HG03442 (cell line): ENCODE data around the gene NXNL1.
"Not testable (repeated sequence)": the region's sequence is repeated elsewhere in the genome, so short reads cannot be mapped to it uniquely, and the experiment has no call there.

Source experiments
- ATAC-seq: cut with Tn5 transposase; IDR thresholded peaks from one replicate; pipeline ENCODE4 v1.9.1; 2021; ENCODE audit warnings: mild to moderate bottlenecking, moderate library complexity; ENCODE audit not compliant: unreplicated experiment

The NXNL1 gene

DNA sequence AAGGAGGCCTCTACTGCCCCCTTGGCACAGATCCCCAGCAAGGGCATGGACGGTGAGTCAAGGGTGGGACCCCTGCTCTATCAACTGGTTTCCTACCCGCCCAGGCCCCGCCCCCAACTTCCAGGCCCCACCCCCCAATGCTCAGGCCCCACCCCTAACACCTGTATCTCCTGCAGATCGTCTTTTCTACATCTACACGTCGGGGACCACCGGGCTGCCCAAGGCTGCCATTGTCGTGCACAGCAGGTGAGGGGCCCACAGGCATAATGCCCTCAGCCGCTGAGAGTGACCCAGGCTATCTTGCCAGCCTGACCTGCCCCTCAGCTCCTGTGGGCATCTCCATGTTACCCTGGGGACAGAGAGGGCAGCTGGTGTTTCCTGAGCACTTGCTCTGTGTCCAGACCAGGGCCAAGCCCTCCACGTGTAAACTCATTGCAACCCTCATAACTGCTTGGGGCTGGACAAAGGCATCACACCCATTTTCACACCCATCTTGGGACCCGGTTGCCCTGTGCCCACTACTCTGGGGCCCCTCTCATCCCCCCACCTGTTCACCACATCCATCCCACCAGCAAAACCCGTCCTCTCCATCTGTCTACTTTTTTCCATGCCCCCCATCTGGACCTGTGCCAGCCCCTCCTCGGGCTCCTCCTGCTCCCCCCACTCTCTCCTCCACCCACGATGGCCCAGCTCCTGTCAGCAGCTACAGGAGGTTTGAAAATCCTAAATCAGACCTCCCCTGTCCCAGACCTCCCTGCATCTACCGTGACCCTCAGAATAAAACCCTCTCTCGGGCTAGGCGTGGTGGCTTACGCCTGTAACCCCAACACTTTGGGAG lies 26.8 kb upstream of the NXNL1 start:
- no peak for ATAC-seq

DNA sequence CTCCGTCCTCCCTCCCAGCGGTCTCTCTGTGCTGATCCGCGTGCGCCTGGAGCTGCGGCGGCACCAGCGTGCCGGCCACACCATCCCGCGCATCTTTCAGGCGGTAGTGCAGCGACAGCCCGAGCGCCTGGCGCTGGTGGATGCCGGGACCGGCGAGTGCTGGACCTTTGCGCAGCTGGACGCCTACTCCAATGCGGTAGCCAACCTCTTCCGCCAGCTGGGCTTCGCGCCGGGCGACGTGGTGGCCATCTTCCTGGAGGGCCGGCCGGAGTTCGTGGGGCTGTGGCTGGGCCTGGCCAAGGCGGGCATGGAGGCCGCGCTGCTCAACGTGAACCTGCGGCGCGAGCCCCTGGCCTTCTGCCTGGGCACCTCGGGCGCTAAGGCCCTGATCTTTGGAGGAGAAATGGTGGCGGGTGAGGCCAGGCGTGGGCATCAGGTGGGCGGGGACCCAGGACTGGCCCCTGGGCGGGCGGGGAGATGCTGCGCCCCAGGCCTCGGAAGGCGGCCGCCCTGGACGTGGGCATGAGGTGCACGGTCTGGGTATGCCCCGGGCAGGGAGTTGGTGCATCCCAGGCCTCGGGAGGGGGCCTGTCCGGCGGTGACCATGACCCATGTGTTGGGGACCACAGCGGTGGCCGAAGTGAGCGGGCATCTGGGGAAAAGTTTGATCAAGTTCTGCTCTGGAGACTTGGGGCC lies 26.0 kb upstream of the NXNL1 start:
- ATAC-seq = no peak

DNA sequence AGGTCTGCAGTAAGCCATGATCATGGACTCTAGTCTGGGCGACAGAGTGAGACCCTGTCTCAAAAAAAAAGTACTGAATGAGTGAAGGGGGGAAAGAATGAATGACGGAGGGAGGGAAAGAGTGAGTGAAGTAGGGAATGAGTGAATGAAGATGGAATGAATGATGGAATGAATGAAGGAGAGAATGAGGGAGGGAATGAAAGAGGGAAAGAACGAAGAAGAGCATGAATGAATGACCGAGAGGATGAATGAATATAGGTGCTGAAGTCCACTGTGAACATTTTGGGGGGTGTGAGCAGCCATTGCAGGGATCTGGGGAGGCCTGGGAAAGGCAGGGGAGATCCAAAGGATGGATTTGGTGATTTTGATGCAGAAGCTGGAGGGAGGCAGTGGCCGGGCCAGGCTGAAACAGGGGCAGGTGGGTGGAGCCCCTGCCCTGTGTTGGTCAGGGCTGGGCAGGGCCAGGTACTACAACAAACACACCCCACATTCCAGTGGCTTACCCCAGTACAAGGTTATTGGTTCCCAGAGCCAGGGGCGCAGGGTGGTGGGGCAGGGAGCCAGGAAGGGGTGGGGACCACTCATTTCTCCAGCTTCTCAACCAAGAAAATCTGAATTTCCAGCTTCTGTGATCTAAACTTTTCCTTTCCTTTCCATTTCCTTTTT lies 23.9 kb upstream of the NXNL1 start:
- no peak for ATAC-seq

DNA sequence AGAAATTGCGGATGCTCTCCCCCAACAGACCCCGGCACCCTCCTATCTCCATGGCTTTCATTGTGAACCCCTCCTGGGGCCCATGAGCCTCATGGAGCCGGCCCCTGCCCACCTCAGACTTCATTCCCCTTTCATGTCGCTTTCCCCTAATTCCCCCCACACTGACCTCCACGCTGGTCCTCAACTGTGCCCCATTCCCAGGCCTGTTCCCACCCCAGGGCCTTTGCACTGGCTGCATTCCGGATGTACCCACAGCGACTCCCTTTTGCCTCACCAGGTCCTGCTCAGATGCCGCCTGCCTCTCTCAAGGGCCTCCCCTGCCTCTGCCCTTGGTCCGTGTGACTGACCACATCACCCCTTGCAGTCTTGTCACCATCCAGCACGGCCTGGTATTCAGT lies 22.9 kb upstream of the NXNL1 start:
- ATAC-seq = no peak

DNA sequence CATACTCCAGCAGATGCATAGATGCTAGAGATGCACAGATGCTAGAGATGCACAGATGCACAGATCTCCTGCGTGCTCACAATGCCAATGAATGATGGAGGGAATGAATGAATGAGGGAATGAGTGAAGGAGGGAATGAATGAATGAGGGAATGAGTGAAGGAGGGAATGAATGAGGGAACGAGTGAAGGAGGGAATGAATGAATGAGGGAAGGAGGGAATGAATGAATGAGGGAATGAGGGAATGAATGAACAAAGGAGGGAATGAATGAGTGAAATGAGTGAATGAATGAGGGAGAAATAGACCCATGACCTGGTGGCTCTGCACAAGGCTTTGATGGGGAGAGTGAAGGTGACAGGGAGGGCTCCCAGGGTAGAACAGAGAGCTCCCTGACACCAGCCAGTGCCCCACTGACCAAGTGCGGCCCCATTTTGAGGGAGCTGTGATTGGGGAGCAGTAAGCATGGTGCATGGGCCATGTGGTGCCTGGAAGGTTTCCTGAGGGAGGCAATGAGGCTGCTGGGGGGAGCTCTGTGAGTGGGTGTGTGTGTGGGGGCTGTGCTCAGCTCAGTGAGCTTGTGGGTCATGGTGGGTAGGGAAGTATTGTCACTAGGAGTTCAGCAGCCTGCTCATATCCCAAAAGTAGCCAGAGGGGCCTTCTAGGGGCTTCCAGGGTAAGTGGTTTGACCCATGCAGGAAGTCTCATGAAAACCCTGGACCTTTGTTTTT lies 22.3 kb upstream of the NXNL1 start:
- no peak for ATAC-seq

DNA sequence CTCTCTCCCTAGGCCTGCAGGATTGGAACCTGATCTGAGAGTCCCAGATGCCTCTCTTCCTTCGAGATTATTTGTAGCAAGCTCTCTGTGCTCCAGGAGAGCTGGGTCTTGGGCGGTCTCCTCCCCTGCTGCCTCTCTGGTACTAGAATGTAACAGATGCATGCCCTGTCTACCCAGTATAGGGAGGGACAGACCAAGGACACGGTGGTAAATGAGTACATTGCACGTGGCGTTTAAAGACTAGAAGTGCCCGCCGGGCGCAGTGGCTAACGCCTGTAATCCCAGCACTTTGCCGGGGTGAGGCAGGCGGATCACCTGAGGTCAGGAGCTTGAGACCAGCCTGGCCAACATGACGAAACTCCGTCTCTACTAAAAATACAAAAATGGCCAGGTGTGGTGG lies 21.3 kb upstream of the NXNL1 start:
- ATAC-seq = no peak

DNA sequence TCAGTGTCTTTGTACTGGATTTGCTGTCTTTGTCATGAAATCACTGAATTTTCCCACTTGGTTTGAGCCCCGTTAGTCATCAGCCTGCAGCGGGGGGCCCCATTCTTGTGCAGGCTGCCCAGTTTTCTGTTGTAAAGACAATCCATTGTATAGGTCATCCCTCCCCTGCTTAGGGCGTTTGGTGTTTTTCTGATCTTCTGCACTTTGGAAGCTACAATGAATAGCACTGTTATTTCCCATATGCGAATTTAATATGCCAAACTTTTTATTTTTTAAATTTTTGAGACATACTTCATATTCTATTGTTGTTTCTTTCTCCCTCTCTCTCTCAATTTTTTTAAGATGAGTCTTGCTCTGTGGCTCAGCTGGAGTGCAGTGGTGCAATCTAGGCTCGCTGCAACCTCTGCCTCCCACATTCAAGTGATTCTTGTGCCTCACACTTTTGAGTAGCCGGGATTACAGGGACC lies 18.6 kb upstream of the NXNL1 start:
- no peak for ATAC-seq

DNA sequence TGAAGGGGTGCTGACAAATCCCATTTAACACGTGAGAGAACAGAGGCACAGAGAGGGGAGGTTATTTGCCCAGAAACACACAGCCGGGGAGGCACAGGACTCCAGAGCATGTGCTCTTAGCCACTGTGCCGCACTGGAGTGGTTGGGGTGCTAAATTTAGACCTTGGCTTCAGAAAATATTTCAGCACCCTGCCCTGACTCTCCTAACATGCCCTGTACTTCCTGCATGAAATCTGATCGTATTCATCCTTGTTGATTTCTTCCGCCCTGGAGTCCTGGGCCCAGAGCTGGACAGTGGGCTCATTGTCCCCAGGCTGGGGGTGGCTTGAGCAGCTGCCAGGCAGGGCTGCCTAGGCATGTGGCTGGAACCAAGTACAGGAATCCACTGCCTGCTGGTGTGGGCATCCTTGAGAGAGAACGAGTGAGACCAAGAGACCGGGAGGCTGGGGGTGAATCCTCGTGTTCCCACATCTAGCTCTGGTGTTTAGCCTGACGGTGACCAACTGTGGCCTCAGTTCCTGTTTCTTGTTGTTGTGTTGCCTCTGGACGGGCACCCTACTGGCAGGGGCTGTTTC lies 14.9 kb upstream of the NXNL1 start:
- no peak for ATAC-seq

DNA sequence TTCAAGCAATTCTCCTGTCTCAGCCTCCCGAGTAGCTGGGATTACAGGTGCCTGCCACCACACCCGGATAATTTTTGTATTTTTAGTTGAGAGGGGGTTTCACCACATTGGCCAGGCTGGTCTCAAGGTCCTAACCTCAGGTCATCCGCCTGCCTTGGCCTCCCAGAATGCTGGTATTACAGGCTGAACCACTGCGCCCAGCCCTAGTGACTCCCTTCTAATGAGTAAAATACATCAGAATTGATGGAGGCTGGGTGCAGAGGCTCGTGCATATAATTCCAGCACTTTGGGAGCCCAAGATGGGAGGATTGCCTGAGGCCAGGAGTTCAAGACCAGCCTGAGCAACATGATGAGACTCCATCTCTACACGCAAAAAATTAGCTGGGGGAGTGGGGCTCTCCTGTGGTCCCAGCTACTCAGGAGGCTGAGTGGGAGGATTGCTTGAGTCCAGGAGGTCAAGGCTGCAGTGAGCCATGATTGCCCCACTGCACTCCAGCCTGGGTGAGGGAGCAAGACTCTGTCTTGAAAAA lies 14.3 kb upstream of the NXNL1 start:
- ATAC-seq = not testable (repeated sequence)

DNA sequence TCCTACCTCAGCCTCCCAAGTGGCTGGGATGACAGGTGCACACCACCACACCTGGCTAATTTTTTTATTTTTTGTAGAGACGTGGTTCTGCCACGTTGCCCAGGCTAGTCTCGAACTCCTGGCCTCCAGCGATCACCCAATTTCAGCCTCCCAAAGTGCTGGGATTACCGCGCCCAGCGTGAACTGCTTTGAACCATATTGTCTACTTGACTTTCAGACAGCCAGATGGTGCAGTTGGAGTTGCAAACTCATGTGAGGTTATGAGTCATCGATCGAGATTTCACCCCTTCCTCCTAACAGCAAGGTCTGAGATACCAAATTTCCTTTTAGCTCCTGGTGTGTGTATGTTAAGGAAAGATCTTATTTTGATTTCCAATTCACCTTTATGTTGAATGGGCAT lies 12.3 kb upstream of the NXNL1 start:
- no peak for ATAC-seq

DNA sequence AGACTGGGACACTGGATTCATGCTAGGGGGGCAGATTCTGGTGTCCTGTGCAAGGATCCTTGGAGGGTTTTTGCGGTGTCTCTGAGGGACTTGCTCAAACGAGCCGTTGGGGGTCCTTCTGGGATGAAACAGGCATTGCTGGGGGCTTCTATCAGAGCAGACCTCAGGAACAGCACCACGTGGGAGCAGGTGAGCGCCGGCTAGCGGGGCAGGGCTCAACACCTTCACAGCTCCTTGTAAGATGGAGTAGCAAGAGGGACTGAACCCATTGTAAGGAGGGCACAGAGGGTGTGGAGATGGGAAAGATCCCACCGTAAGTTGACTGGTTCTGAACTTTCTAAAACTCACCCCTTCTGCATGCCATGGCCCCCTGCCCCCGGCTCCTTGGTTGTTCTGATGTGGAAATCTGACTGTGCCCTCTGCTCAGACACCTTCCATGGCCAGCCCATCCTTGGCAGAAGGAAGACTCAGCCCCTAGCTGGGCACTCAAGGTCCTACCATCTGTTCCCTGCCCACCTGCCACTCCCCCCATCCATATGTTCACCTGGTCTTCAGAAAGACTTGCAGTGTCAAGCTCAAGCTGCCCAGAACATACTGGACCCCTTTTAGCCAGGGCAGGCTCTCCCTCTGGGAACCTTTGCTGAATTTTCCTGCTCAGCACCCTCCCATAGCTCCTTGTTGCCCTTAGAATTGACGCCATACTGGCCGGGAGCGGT lies 10.8 kb upstream of the NXNL1 start:
- ATAC-seq = no peak

DNA sequence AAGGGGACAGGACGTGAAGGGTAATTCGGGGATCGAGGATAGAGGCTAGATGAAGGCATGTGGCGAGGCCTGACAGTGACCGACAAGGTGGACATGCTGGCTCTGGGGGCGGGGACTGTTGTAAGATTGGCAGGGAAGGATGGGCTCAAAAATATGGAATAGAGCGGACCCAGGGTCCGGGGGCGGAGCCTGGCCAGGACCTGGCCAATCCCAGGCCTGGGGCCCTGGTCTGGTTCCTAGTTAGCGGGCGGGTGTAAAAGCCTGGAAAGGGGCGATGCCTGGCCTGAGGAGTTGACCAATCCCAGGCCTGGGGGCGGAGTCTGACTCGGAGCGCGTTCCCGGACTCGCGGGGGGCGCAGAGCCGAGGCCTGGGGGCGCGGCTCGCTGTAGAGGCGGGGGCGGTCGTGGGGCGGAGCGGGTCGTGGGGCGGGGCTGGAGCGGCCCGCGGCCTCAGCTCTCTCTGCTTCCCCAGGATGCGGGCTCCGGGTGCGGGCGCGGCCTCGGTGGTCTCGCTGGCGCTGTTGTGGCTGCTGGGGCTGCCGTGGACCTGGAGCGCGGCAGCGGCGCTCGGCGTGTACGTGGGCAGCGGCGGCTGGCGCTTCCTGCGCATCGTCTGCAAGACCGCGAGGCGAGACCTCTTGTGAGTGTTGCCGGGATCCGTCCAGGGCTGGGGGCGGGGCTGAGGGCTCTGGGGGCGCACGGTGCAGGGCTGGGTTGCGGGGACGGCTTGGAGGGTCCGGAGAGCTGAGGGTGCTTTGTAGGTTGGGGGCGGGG lies 9.5 kb upstream of the NXNL1 start, which contains the start of gene SLC27A1:
Gene SLC27A1 (plus strand): TSS at position 457 of the 774 bp plus-strand sequence. CDS start 17 bp downstream, at position 474.
- ATAC-seq = peak; percentile 68

DNA sequence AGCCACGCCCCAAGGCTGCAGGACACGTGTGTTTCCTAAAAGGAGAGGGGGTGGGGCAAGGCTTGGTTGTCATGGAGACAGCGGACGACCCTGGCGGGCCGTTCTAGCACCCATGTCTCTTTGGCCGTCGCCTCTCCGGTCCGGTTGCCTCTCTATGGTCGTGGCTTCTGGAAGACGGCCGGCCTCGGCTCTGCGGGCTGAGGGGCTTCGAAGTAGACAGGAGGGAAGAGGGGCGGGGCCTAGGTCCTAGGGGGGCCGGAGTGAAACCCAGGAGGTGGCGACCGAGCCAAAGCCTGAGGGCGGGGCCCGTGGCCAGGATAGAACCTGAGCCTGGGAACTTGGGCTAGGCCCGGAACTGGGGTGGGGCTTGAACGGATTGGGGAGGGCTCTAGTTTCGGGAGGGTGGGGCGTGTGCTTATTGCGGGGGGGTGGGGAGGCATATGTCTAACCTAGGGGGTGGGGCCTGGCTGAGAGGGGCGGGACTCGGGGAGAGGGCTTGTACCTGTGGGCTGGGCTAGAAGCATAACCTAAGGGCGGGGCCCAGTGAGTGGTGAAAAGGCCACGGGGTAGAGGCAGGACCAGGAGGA lies 8.8 kb upstream of the NXNL1 start:
- peak; percentile 48 for ATAC-seq

DNA sequence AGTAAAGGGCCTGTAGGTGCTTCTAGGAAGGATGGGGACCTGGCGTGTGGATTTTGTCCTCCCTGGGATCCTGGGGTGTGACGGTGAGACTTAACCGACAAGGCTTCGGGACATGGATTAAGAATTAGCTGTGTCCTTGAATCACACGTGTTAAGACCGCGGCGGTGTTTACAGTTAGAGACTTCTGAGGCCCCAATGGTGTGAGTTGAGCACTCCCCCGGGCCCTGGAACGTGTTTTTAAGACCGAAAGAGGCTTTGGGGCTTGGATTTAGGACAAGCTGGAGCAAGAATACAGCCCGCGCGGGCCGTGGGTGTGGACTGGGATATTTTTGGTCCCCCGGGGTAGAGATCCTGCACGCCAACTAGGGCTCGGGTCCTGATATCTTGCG lies 8.4 kb upstream of the NXNL1 start:
- ATAC-seq = no peak

DNA sequence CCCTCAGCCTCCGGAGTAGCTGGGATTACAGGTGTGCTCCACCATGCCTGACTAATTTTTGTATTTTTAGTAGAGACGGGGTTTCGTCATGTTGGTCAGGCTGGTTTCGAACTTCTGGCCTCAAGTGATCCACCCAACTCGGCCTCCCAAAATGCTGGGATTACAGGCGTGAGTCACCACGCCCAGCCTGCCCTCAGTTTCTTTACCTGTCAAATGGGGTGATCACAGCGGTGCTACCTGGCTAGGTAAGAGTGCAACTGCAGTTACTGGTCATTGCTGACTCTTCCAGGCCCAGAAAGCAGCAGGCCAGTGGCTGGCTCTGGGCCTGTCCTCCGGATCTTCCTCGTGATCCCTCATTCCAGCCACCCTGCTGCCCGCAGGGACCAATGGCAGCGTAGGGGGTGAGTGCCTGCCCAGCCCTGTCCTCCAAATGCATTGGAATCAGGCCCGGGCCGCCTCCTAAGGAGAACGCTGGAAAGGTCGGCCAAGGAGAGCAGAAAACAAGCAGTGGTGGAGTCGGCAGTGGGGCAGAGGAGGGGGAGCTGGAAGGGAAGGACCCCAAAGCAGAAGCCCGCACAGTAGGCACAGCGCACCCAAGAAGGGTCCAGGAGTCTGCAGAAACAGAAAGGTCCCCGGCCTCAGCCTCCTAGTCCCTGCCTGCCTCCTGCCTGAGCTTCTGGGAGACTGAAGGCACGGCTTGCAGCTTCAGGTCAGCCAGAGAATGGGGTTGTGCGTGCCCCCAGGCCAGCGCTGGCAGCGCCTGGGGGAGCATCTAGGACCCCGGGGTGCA lies 7.8 kb upstream of the NXNL1 start:
- ATAC-seq = no peak

DNA sequence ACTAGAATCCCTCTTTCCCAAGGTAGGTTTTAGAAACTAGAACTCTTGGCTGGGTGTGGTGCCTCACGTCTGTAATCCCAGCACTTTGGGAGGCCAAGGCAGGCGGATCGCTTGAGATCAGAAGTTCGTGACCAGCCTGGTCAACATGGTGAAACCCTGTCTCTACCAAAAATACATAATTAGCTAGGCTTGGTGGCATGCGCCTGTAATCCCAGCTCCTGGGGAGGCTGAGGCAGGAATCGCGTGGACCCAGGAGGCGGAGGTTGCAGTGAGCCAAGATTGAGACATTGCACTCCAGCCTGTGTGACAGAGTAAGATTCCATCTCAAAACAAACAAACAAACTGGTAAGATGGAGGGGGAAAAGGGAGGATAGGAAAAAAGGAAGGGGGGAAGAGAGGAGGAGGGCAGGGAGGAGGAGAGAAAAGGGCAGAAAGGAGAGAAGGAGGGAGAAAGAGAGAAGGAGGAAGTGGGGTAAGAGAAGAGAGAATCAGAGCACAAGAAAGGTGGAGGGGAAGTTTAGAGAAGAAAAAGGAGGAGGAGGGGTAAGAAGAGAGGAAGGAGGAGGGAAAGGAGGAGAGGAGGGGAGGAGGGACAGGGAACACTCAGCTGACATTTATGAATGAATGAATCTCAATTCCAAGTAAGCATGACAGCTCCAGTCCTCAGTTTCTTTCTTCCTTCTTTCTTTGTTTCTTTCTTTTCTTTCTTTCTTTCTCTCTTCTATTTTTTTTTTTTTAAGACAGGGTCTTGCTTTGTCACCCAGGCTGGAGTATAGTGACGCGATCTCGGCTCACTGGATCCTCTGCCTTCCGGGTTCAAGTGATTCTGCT lies 7.0 kb upstream of the NXNL1 start:
- no peak for ATAC-seq

DNA sequence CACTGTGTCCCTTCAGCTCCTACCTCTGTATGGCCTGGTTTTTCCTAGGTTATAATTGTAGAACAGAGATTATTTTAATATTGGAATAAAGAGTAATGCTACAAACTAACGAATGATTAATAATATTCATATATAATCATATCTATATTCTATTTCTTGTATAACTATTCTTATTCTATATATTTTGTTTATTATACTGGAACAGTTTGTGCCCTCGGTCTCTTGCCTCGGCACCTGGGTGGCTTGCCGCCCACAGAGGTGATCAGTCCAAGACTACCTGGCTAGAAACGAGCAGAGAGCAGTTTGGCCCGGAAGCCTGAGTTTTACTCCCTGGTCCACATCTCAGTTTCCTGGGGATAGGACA lies 5.7 kb upstream of the NXNL1 start:
- no peak for ATAC-seq
